Testis (tissue), 2 donors: ENCODE measurements around the gene SLC23A2.

ENCODE experiments used
- POLR2A ChIP-seq: fragments of 450-650 bp; IDR thresholded peaks from one replicate; pipeline ENCODE4 v1.6.1; 2017; ENCODE audit warnings: antibody characterized with exemption, mild to moderate bottlenecking, moderate library complexity
- TF ChIP-seq, protein P1 (sequence below), 3 experiments: fragments of 450-650 bp in 2 of 3; fragments of 200-600 bp in 1 of 3; sonication (generic) in 1 of 3; IDR thresholded peaks; one replicate each; pipeline ENCODE4 v1.5.1; 2016 to 2019; ENCODE audit warnings: antibody characterized with exemption in 3 of 3, mild to moderate bottlenecking in 2 of 3, moderate library complexity in 1 of 3

DNA sequence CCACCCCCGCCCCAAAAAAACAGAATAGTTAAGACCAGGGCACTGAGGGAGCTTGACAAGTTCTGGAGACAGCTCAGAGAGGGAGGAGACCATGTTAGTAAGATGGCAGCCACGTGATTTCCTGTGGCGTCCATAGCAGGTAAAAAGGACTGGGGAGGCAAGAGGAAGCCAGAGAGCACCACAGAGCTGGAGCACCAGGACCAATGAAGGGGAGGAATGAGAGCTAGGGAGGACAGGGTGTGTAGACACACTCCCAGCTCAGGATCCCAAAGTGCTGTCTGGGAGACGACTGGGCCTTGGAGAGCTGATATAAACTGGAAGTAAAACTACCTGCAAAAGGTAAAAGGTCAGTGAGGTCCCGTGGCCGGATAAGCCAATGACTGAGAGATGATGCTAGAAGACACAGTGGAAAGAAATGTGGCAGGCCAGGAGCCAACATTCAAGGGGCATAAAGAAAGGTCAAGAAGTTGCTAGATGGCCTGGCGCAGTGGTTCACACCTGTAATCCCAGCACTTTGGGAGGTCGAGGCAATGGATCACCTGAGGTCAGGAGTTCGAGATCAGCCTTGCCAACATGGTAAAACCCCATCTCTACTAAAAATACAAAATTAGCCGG, 39.0 kb downstream of the SLC23A2 start:
- TF ChIP-seq, protein P1, sequence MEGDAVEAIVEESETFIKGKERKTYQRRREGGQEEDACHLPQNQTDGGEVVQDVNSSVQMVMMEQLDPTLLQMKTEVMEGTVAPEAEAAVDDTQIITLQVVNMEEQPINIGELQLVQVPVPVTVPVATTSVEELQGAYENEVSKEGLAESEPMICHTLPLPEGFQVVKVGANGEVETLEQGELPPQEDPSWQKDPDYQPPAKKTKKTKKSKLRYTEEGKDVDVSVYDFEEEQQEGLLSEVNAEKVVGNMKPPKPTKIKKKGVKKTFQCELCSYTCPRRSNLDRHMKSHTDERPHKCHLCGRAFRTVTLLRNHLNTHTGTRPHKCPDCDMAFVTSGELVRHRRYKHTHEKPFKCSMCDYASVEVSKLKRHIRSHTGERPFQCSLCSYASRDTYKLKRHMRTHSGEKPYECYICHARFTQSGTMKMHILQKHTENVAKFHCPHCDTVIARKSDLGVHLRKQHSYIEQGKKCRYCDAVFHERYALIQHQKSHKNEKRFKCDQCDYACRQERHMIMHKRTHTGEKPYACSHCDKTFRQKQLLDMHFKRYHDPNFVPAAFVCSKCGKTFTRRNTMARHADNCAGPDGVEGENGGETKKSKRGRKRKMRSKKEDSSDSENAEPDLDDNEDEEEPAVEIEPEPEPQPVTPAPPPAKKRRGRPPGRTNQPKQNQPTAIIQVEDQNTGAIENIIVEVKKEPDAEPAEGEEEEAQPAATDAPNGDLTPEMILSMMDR (IDR thresholded peaks at IDR 0.05), result no peak
- no peak for TF ChIP-seq POLR2A
